ENCODE results near the gene PADI1. TPM values are rescaled to one million over a fixed set of nuclear protein-coding genes. Genes with fewer than 3 reads are reported as not detected.

PADI1 gene
- total RNA-seq, 1 donor from 2014 or later = not detected

GRCh38 chr1:17293681-17294425, 88.9 kb downstream of the PADI1 start:
- ATAC-seq (no peak), DNase-seq (ENCODE audit: low spot score) (no peak)

GRCh38 chr1:17295292-17295691, 90.4 kb downstream of the PADI1 start:
- ATAC-seq (no peak), DNase-seq (ENCODE audit: low spot score) (no peak)

Other genes starting within 250 kb of the PADI1 start
- gene MFAP2, start 224.5 kb upstream of the PADI1 start, total RNA-seq = 0.45 TPM
- gene ATP13A2, start 193.2 kb upstream of the PADI1 start, total RNA-seq = 10.3 TPM
- gene SDHB, start 151.1 kb upstream of the PADI1 start, total RNA-seq = 140 TPM
- gene PADI2, start 85.7 kb upstream of the PADI1 start, total RNA-seq = 0.40 TPM
- not detected for gene PADI3, start 44.0 kb downstream of the PADI1 start, total RNA-seq
- gene PADI4, start 103.1 kb downstream of the PADI1 start, total RNA-seq = 0.45 TPM
- not detected for gene PADI6, start 167.1 kb downstream of the PADI1 start, total RNA-seq
- gene RCC2, start 234.5 kb downstream of the PADI1 start, total RNA-seq = 8.0 TPM